Measurements from ENCODE around the gene ARHGAP15.

The ARHGAP15 gene

DNA sequence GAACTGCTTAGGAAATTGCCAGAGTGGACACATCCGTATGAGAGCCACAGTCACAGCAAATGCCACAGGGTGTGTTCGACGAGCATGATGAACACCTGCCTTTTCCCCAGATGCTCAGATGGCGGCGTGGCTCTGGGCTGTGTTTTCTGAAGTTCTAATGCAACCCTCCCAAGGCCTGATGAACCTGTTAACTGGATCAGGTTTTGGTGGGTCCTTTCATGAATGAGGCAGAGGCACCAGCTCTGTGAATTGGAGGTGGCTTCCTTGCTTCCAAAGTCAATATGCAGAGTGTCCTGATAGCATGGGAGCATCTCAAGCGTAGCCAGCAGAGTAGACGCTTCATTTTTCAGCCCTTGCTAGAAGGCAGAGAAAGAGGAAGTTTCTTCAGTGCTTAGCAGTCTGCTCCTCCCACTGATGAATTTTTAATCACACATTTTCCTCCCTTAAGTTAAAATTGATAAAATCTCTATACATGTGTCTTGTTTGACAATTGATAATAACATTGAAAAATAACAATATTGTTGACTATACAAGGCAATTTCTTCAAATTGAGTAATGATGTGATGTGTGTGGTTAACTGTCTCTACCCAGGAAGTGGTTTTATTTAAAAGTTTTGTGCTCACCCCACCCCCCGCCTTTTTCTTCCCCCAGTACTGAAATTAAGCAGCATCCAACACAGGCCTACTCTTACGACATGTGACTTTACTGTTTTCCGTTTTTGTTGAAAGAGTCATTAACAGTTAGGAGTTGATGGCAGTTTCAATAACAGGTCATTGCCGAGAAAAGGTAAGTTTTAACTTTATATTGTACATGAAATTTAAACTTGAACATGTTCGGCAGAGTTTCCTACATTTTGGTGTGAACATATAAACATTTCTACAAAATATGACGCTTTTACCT, at the start of gene ARHGAP15:
Gene ARHGAP15, plus strand, starts transcription at position 739 of the 900 bp plus-strand sequence.
- CTCF ChIA-PET = no interaction called here
- POLR2A ChIA-PET = no interaction called here
- TF ChIP-seq ZNF384 (IDR thresholded peaks at IDR 0.05) (no peak), NFRKB (IDR thresholded peaks at IDR 0.05) (no peak), TARDBP (IDR thresholded peaks at IDR 0.05) (no peak), ARNT (IDR thresholded peaks at IDR 0.05) (no peak), ELF4 (IDR thresholded peaks at IDR 0.05) (no peak), FOXK2 (IDR thresholded peaks at IDR 0.05) (no peak), L3MBTL2 (conservative IDR thresholded peaks at IDR 0.05) (no peak), HDGF (IDR thresholded peaks at IDR 0.05; ENCODE audit: borderline replicate concordance) (no peak)
- DNase-seq (ENCODE audit: extremely low spot score) = no peak

DNA sequence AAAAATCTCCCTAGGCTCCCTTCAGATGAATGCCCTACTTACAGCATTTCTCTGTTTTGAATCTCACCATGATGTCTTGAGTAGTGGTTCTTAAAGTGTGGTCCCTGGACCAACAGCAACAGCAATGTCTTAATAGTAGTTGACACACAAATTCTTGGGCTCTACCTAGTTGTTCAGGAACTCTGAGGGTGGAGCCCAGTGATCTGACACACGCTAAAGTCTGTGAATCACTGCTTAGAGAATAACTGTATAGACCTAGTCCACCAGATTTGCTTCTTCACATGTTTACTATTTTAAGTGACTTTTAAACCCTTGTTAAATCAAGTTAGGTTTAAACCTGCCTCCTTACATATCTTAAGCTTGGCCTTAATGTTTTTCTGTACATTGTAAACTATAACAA, 47.6 kb upstream of the ARHGAP15 start:
- no peak for DNase-seq (ENCODE audit: extremely low spot score)
- TF ChIP-seq SP1 (IDR thresholded peaks at IDR 0.05) (no peak), LEF1 (IDR thresholded peaks at IDR 0.05; ENCODE audit: borderline replicate concordance) (no peak), FOXK2 (IDR thresholded peaks at IDR 0.05) (no peak), HDGF (IDR thresholded peaks at IDR 0.05; ENCODE audit: borderline replicate concordance) (no peak), ARNT (IDR thresholded peaks at IDR 0.05) (no peak), TARDBP (IDR thresholded peaks at IDR 0.05) (no peak), ELF4 (IDR thresholded peaks at IDR 0.05) (no peak), FOXA1 (IDR thresholded peaks at IDR 0.05) (no peak), FOXM1 (IDR thresholded peaks at IDR 0.05; ENCODE audit: borderline replicate concordance) (no peak), CTBP1 (IDR thresholded peaks at IDR 0.05; ENCODE audit: borderline replicate concordance) (no peak), BHLHE40 (IDR thresholded peaks at IDR 0.05; ENCODE audit: borderline replicate concordance) (no peak), NFRKB (IDR thresholded peaks at IDR 0.05) (no peak), SUZ12 (IDR thresholded peaks at IDR 0.05) (no peak), L3MBTL2 (conservative IDR thresholded peaks at IDR 0.05) (no peak), ZNF384 (IDR thresholded peaks at IDR 0.05) (no peak)
- TF ChIP-seq, protein P1, sequence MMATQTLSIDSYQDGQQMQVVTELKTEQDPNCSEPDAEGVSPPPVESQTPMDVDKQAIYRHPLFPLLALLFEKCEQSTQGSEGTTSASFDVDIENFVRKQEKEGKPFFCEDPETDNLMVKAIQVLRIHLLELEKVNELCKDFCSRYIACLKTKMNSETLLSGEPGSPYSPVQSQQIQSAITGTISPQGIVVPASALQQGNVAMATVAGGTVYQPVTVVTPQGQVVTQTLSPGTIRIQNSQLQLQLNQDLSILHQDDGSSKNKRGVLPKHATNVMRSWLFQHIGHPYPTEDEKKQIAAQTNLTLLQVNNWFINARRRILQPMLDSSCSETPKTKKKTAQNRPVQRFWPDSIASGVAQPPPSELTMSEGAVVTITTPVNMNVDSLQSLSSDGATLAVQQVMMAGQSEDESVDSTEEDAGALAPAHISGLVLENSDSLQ (IDR thresholded peaks at IDR 0.05) = no peak
- CTCF ChIA-PET = interaction anchor here (0.7 kb wide), 1 partner anchor 9 kb away, joined by 9 read pairs; no protein-coding TSS in a partner anchor
- POLR2A ChIA-PET = no interaction called here

DNA sequence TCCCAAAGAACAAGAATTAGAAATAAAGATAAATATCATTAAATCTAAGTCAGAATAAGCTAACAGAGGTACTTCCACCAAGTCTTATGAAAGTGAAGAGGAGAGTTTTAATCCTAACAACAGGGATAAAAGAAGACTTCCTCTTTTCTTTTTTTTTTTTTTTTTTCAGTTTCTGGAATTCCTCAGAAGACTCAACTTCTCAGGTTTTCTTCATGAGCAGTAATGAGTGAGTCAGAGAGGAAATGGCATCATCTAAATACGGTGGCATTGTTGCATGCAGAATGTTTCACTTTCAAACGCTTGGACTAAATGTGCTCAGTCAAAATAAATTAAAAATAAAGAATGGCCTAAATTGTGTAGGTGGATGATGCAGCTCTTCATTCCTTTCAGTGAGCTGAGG, 45.6 kb upstream of the ARHGAP15 start:
- CTCF ChIA-PET = no interaction called here
- DNase-seq (ENCODE audit: extremely low spot score) = no peak
- POLR2A ChIA-PET = no interaction called here
- TF ChIP-seq BHLHE40 (IDR thresholded peaks at IDR 0.05; ENCODE audit: borderline replicate concordance) (no peak), L3MBTL2 (conservative IDR thresholded peaks at IDR 0.05) (no peak), CTBP1 (IDR thresholded peaks at IDR 0.05; ENCODE audit: borderline replicate concordance) (no peak)

DNA sequence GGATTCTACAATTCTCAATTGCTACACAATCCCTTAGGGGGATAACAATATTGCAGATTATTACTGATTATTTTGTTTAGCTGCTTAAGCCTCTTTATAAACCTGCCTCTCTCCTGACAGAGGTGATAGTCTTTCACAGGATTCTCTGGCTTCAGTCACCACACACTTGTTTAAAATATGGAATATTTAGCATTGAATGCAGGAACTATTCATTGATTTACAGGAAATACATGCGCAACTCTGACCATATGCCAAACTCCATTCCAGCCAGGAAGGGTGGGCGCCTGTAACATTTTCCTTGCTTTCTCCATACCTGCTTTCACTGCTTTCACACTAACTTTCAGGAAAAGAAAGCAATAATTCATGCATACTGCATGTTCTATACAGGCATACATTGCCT, 44.8 kb upstream of the ARHGAP15 start:
- DNase-seq (ENCODE audit: extremely low spot score) = no peak
- ChIA-PET POLR2A (no interaction called here), CTCF (no interaction called here)
- TF ChIP-seq TARDBP (IDR thresholded peaks at IDR 0.05) (no peak), LEF1 (IDR thresholded peaks at IDR 0.05; ENCODE audit: borderline replicate concordance) (no peak), ELF4 (IDR thresholded peaks at IDR 0.05) (no peak), SP1 (IDR thresholded peaks at IDR 0.05) (no peak), BHLHE40 (IDR thresholded peaks at IDR 0.05; ENCODE audit: borderline replicate concordance) (no peak), ARNT (IDR thresholded peaks at IDR 0.05) (no peak), FOXA1 (IDR thresholded peaks at IDR 0.05) (no peak), SUZ12 (IDR thresholded peaks at IDR 0.05) (no peak), FOXK2 (IDR thresholded peaks at IDR 0.05) (no peak), FOXM1 (IDR thresholded peaks at IDR 0.05; ENCODE audit: borderline replicate concordance) (no peak), CTBP1 (IDR thresholded peaks at IDR 0.05; ENCODE audit: borderline replicate concordance) (no peak), ZNF384 (IDR thresholded peaks at IDR 0.05) (no peak), HDGF (IDR thresholded peaks at IDR 0.05; ENCODE audit: borderline replicate concordance) (no peak), L3MBTL2 (conservative IDR thresholded peaks at IDR 0.05) (no peak), NFRKB (IDR thresholded peaks at IDR 0.05) (no peak)
- TF ChIP-seq, protein P1 (IDR thresholded peaks at IDR 0.05) = no peak

DNA sequence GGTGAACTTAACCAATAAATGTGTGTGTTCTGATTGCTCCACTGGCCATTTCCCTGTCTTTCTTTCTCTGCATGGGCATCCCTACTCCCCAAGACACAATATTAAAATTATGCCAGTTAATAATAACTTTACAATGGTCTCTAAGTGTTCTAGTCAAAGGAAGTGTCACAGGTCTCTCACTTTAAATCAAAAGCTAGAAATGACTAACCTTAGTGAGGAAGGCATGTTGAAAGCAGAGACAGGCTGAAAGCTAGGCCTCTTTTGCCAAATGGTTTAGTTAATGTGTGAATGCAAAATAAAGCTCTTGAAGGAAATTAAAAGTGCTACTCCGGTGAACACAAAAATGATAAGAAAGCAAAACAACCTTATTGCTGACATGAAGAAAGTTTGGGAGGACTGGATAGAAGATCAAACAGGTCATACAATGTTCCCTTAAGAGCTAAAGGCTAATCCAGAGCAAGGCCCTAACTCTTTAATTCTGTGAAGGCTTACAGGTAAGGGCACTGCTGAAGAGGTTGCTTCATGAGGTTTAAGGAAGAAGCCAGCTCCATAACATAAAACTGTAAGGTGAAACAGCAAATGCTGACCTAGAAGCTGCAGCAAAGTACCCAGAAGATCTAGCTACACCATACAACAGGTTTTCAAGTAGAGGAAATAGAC, 44.0 kb upstream of the ARHGAP15 start:
- POLR2A ChIA-PET = no interaction called here
- no peak for TF ChIP-seq LEF1 (IDR thresholded peaks at IDR 0.05; ENCODE audit: borderline replicate concordance)
- TF ChIP-seq FOXK2 (IDR thresholded peaks at IDR 0.05) = no peak
- no peak for TF ChIP-seq FOXA1 (IDR thresholded peaks at IDR 0.05)
- no peak for TF ChIP-seq ELF4 (IDR thresholded peaks at IDR 0.05)
- CTCF ChIA-PET = interaction anchor here (0.9 kb wide), 1 partner anchor 199 kb away, joined by 3 read pairs; no protein-coding TSS in a partner anchor
- DNase-seq (ENCODE audit: extremely low spot score) = no peak

DNA sequence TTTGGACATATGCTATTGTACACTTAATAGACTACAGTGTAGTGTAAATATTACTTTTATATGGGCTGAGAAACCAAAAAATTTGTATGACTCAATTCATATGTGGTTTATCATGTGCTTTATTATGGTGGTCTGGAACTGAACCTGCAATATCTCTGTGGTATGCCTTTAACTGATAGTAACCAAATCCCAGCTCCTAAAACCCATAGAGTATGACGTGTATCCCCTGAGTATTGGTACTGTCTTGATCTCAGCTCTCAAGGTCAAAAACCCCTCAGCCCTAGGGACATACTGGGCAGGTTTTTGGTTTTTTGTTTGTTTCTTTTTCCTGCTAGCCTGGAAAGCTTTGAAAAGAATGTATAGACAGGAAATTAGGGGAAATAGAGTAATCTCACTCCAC, 42.2 kb upstream of the ARHGAP15 start:
- CTCF ChIA-PET = no interaction called here
- POLR2A ChIA-PET = no interaction called here
- TF ChIP-seq TARDBP (IDR thresholded peaks at IDR 0.05) (no peak), ELF4 (IDR thresholded peaks at IDR 0.05) (no peak), HDGF (IDR thresholded peaks at IDR 0.05; ENCODE audit: borderline replicate concordance) (no peak), SP1 (IDR thresholded peaks at IDR 0.05) (no peak), FOXM1 (IDR thresholded peaks at IDR 0.05; ENCODE audit: borderline replicate concordance) (no peak), NFRKB (IDR thresholded peaks at IDR 0.05) (no peak), L3MBTL2 (conservative IDR thresholded peaks at IDR 0.05) (no peak), ZNF384 (IDR thresholded peaks at IDR 0.05) (no peak), FOXA1 (IDR thresholded peaks at IDR 0.05) (no peak), LEF1 (IDR thresholded peaks at IDR 0.05; ENCODE audit: borderline replicate concordance) (no peak), FOXK2 (IDR thresholded peaks at IDR 0.05) (no peak), BHLHE40 (IDR thresholded peaks at IDR 0.05; ENCODE audit: borderline replicate concordance) (no peak), CTBP1 (IDR thresholded peaks at IDR 0.05; ENCODE audit: borderline replicate concordance) (no peak), SUZ12 (IDR thresholded peaks at IDR 0.05) (no peak), ARNT (IDR thresholded peaks at IDR 0.05) (no peak)
- TF ChIP-seq, protein P1 (IDR thresholded peaks at IDR 0.05) = no peak
- no peak for DNase-seq (ENCODE audit: extremely low spot score)

All from HEK293T (cell line).